H9 (cell line): ENCODE results near the gene SLC16A4. TPM values are rescaled to one million over a fixed set of nuclear protein-coding genes. Genes with fewer than 3 reads are reported as not detected.

ENCODE experiments used
- DNase-seq: peaks from one replicate; pipeline ENCODE4 v3.0.0-alpha.2; 2017
- H2AFZ ChIP-seq: one replicate; pipeline ENCODE4 v1.6.1; 2013; ENCODE audit warnings: mild to moderate bottlenecking, low read length, control low read depth, moderate library complexity
- H2AK5ac ChIP-seq: 2 replicates; pipeline ENCODE4 v1.6.1; 2013; ENCODE audit warnings: low read length, control low read depth, mixed read lengths; ENCODE audit not compliant: insufficient read length
- H2BK120ac ChIP-seq: one replicate; pipeline ENCODE4 v1.6.1; 2013; ENCODE audit warnings: low read depth, mild to moderate bottlenecking, low read length, control low read depth, inconsistent platforms; ENCODE audit not compliant: poor library complexity, severe bottlenecking
- H2BK12ac ChIP-seq: 2 replicates; pipeline ENCODE4 v1.6.1; 2013; ENCODE audit warnings: low read length, control low read depth, mixed read lengths, low read depth; ENCODE audit not compliant: insufficient read length
- H2BK15ac ChIP-seq: 2 replicates; pipeline ENCODE4 v1.6.1; 2013; ENCODE audit warnings: low read depth, low read length, control low read depth
- H2BK20ac ChIP-seq: one replicate; pipeline ENCODE4 v1.6.1; 2013; ENCODE audit warnings: low read depth, mild to moderate bottlenecking, low read length, control low read depth, inconsistent platforms; ENCODE audit not compliant: poor library complexity, severe bottlenecking
- H2BK5ac ChIP-seq: 2 replicates; pipeline ENCODE4 v1.6.1; 2013; ENCODE audit warnings: low read length, control low read depth, mixed read lengths; ENCODE audit not compliant: insufficient read length
- H3K14ac ChIP-seq: 2 replicates; pipeline ENCODE4 v1.6.1; 2013; ENCODE audit warnings: low read length, control low read depth; ENCODE audit not compliant: insufficient read depth
- H3K18ac ChIP-seq: 2 replicates; pipeline ENCODE4 v1.6.1; 2013; ENCODE audit warnings: low read depth, mild to moderate bottlenecking, mixed read lengths, low read length, control low read depth; ENCODE audit not compliant: insufficient read length
- H3K23ac ChIP-seq: 2 replicates; pipeline ENCODE4 v1.6.1; 2013; ENCODE audit warnings: low read length, control low read depth, mixed read lengths, low read depth; ENCODE audit not compliant: insufficient read length
- H3K23me2 ChIP-seq: 2 replicates; pipeline ENCODE4 v1.6.1; 2013; ENCODE audit warnings: low read depth, mild to moderate bottlenecking, mixed read lengths, low read length, control low read depth; ENCODE audit not compliant: insufficient read length, poor library complexity, severe bottlenecking
- H3K27ac ChIP-seq: 2 replicates; pipeline ENCODE4 v1.5.1; 2013; ENCODE audit warnings: low read length, control low read depth, mixed read lengths, low read depth; ENCODE audit not compliant: insufficient read length
- H3K27me3 ChIP-seq: 2 replicates; pipeline ENCODE4 v1.6.1; 2013; ENCODE audit warnings: low read length, control low read depth, inconsistent platforms; ENCODE audit not compliant: insufficient read depth
- H3K4ac ChIP-seq: 2 replicates; pipeline ENCODE4 v1.6.1; 2013; ENCODE audit warnings: low read depth, mild to moderate bottlenecking, control low read depth, inconsistent platforms, low read length, moderate library complexity
- H3K4me1 ChIP-seq: 2 replicates; pipeline ENCODE4 v1.6.1; 2013; ENCODE audit warnings: low read length, control low read depth, inconsistent platforms; ENCODE audit not compliant: insufficient read depth
- H3K4me2 ChIP-seq: 2 replicates; pipeline ENCODE4 v1.6.1; 2013; ENCODE audit warnings: low read length, control low read depth, mixed read lengths; ENCODE audit not compliant: insufficient read length, insufficient read depth
- H3K56ac ChIP-seq: 2 replicates; pipeline ENCODE4 v1.6.1; 2013; ENCODE audit warnings: low read depth, mild to moderate bottlenecking, mixed read lengths, low read length, control low read depth; ENCODE audit not compliant: insufficient read length
- H3K79me1 ChIP-seq: 2 replicates; pipeline ENCODE4 v1.6.1; 2013; ENCODE audit warnings: low read depth, mild to moderate bottlenecking, moderate library complexity, low read length, control low read depth, inconsistent platforms; ENCODE audit not compliant: insufficient read depth, poor library complexity, severe bottlenecking
- H3K79me2 ChIP-seq: 2 replicates; pipeline ENCODE4 v1.6.1; 2013; ENCODE audit warnings: low read length, control low read depth, inconsistent platforms; ENCODE audit not compliant: insufficient read depth
- H3K9ac ChIP-seq: 2 replicates; pipeline ENCODE4 v1.6.1; 2013; ENCODE audit warnings: low read length, control low read depth, mixed read lengths; ENCODE audit not compliant: insufficient read length; ENCODE audit errors: extremely low read depth
- H3K9me3 ChIP-seq: one replicate; pipeline ENCODE4 v1.6.1; 2013; ENCODE audit warnings: low read depth, low read length, inconsistent platforms; ENCODE audit not compliant: control insufficient read depth
- H3T11ph ChIP-seq: one replicate; pipeline ENCODE4 v1.6.1; 2013; ENCODE audit warnings: mild to moderate bottlenecking, low read length, control low read depth, inconsistent platforms
- H4K20me1 ChIP-seq: one replicate; pipeline ENCODE4 v1.6.1; 2013; ENCODE audit not compliant: control insufficient read depth, insufficient read length, insufficient read depth
- H4K5ac ChIP-seq: 2 replicates; pipeline ENCODE4 v1.6.1; 2013; ENCODE audit warnings: low read depth, mild to moderate bottlenecking, mixed read lengths, low read length, control low read depth; ENCODE audit not compliant: insufficient read length
- H4K8ac ChIP-seq: replicated peaks from 2 replicates; pipeline ENCODE4 v1.6.1; 2013; ENCODE audit warnings: low read length, control low read depth, mixed read lengths, low read depth; ENCODE audit not compliant: insufficient read length
- H4K91ac ChIP-seq: 2 replicates; pipeline ENCODE4 v1.6.1; 2013; ENCODE audit warnings: low read depth, mild to moderate bottlenecking, moderate library complexity, mixed read lengths, low read length, control low read depth; ENCODE audit not compliant: insufficient read length
- H3K27ac Mint-ChIP-seq, 3 experiments: 2 replicates in 2 of 3; 3 replicates in 1 of 3; pipeline ENCODE4 v1.8.0; 2020 to 2021; ENCODE audit warnings: mixed read lengths in 3 of 3, mild to moderate bottlenecking in 1 of 3, moderate library complexity in 1 of 3
- H3K27me3 Mint-ChIP-seq: 2 replicates; pipeline ENCODE4 v1.8.0; 2021; ENCODE audit warnings: low read depth, mild to moderate bottlenecking, moderate library complexity, mixed read lengths
- H3K36me3 Mint-ChIP-seq, 3 experiments: 2 replicates in 2 of 3; 3 replicates in 1 of 3; pipeline ENCODE4 v1.8.0; 2020 to 2021; ENCODE audit warnings: low read depth in 3 of 3, mixed read lengths in 3 of 3; ENCODE audit not compliant: insufficient read depth in 1 of 3
- H3K4me1 Mint-ChIP-seq, 2 experiments: 2 replicates each; pipeline ENCODE4 v1.8.0; 2020; ENCODE audit warnings: mixed read lengths in 2 of 2
- H3K4me3 Mint-ChIP-seq, 2 experiments: 2 replicates in 1 of 2; 3 replicates in 1 of 2; pipeline ENCODE4 v1.8.0; 2020 to 2021; ENCODE audit warnings: mild to moderate bottlenecking in 2 of 2, mixed read lengths in 2 of 2, moderate library complexity in 1 of 2
- H3K9me3 Mint-ChIP-seq, 2 experiments: 2 replicates in 1 of 2; 3 replicates in 1 of 2; pipeline ENCODE4 v1.8.0; 2020; ENCODE audit warnings: mild to moderate bottlenecking in 2 of 2, mixed read lengths in 2 of 2, moderate library complexity in 1 of 2
- CTCF ChIP-seq: fragments of 200-600 bp; sonication (generic); conservative IDR thresholded peaks from 3 replicates; pipeline ENCODE4 v1.8.0; 2021; ENCODE audit warnings: antibody characterized with exemption, mild to moderate bottlenecking
- WGBS: extraction: QIAGEN DNeasy Blood & Tissue Kit; methylation state at CpG from one replicate; pipeline ENCODE4 v1.1.7; 2013; ENCODE audit warnings: missing lambda C conversion rate, low lambda C conversion rate, mixed read lengths; ENCODE audit not compliant: insufficient read length; ENCODE audit errors: extremely low coverage; 5-methylcytosine and 5-hydroxymethylcytosine counted together
- total RNA-seq: library from RNA; stranded (reverse); gene quantifications from 2 replicates; pipeline ENCODE4 v1.2.1, GENCODE V29; 2021

Gene SLC16A4
- total RNA-seq, 1 experiment from 2014 or later, result 0.17 TPM

- Histone ChIP-seq H3K4me2 (peak overlapping the region; percentile 74), H3K18ac (peak overlapping the region; percentile 63), H2AFZ (no peak overlapping the region), H4K8ac (no peak overlapping the region), H4K91ac (no peak overlapping the region), H2AK5ac (no peak overlapping the region), H2BK15ac (no peak overlapping the region), H3K56ac (no peak overlapping the region), H4K5ac (no peak overlapping the region), H3K9ac (peak overlapping the region; percentile 71), H3K9me3 (no peaks in the 10 kb centered on the region), H2BK5ac (no peak overlapping the region), H3K27ac (peak overlapping the region; percentile 47), H3T11ph (no peak overlapping the region), H2BK20ac (no peak overlapping the region), H2BK12ac (no peak overlapping the region), H4K20me1 (no peaks in the 10 kb centered on the region), H3K4ac (no peak overlapping the region), H3K4me1 (peaks cover 3% of the 10 kb centered on the region; the same call in 1 of the 2 replicates), H3K14ac (peak overlapping the region; percentile 91), H3K79me1 (no peaks in the 10 kb centered on the region), H3K23me2 (peaks cover 13% of the 10 kb centered on the region), H3K23ac (no peak overlapping the region), H3K79me2 (peaks cover 25% of the 10 kb centered on the region), H2BK120ac (no peak overlapping the region), H3K27me3 (no peaks in the 10 kb centered on the region)
- H3K27ac Mint-ChIP-seq, result peak overlapping the region; percentile 61 to 100 (median 96)
- peak; percentile 56 for DNase-seq
- no peak overlapping the region; a peak in 1 of 5 replicates for H3K4me3 Mint-ChIP-seq
- peaks cover 6 to 8% of the 10 kb centered on the region in 2 experiments for H3K9me3 Mint-ChIP-seq
- H3K36me3 Mint-ChIP-seq, result peaks cover 35 to 36% (median 35%) of the 10 kb centered on the region in 3 experiments
- peaks cover 37% of the 10 kb centered on the region in 2 experiments for H3K4me1 Mint-ChIP-seq
- no peak for TF ChIP-seq CTCF
- no CpG with 5 or more reads among the region's 36 CpGs for WGBS
- H3K27me3 Mint-ChIP-seq, result no peaks in the 10 kb centered on the region; the same call in 1 of the 2 replicates
Observed at GRCh38 chr1:110337704-110338308, 53.0 kb downstream of the SLC16A4 start.
